Retinal pigment epithelial cell (primary cell): ENCODE measurements around the gene GAK.
"Not testable (repeated sequence)": the region's sequence is repeated elsewhere in the genome, so short reads cannot be mapped to it uniquely, and the experiment has no call there.

Experiments
- DNase-seq: peaks from one replicate; pipeline ENCODE4 v3.0.0-alpha.2; 2010; ENCODE audit warnings: low read depth
- H3K4me3 ChIP-seq: 2 replicates; pipeline ENCODE4 v1.5.1; 2011; ENCODE audit warnings: mild to moderate bottlenecking, low read length, control low read depth, moderate library complexity
- TF ChIP-seq, protein P1 (sequence below): conservative IDR thresholded peaks from 2 replicates; pipeline ENCODE4 v1.5.1; 2011; ENCODE audit warnings: low read depth, low read length, control low read depth, inconsistent platforms

GAK gene

DNA sequence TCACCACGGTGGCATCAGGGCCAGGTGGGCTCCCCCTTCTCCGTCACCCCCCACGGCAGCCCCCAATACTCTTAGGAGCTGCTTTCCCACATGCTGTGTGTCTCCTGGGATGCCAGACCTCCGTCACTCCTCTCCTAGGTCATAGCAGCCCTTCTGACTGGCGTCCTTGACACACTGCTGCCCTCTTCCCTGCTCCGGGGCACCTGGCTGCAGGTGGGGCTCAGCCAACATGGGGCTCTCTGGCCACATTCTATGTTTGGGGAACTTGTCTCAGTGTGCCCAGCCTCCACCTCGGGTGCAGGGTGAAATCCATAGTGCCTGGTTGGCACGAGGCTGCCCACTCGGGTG lies 14.0 kb upstream of the GAK start:
- TF ChIP-seq, protein P1, sequence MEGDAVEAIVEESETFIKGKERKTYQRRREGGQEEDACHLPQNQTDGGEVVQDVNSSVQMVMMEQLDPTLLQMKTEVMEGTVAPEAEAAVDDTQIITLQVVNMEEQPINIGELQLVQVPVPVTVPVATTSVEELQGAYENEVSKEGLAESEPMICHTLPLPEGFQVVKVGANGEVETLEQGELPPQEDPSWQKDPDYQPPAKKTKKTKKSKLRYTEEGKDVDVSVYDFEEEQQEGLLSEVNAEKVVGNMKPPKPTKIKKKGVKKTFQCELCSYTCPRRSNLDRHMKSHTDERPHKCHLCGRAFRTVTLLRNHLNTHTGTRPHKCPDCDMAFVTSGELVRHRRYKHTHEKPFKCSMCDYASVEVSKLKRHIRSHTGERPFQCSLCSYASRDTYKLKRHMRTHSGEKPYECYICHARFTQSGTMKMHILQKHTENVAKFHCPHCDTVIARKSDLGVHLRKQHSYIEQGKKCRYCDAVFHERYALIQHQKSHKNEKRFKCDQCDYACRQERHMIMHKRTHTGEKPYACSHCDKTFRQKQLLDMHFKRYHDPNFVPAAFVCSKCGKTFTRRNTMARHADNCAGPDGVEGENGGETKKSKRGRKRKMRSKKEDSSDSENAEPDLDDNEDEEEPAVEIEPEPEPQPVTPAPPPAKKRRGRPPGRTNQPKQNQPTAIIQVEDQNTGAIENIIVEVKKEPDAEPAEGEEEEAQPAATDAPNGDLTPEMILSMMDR: no peak
- H3K4me3 ChIP-seq: no peak overlapping the region
- DNase-seq: no peak

- H3K4me3 ChIP-seq: no peak overlapping the region
- TF ChIP-seq, protein P1: no peak
- DNase-seq: no peak
Observed at GRCh38 chr4:945274-946102, 13.4 kb upstream of the GAK start.

DNA sequence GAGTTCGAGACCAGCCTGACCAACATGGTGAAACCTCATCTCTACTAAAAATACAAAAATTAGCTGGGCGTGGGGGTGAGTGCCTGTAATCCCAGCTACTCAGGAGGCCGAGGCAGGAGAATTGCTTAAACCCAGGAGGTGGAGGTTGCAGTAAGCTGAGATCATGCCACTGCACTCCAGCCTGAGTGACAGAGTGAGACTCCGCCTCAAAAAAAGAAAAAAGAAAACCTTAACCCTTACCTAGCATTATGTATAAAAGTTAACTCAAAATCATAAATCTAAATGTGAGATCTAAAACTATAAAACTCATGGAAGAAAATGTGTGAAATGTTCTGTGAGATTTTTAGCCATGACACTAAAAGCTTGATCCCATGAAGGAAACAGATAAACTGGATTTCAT lies 7.4 kb upstream of the GAK start:
- not testable (repeated sequence) for DNase-seq, H3K4me3 ChIP-seq

DNA sequence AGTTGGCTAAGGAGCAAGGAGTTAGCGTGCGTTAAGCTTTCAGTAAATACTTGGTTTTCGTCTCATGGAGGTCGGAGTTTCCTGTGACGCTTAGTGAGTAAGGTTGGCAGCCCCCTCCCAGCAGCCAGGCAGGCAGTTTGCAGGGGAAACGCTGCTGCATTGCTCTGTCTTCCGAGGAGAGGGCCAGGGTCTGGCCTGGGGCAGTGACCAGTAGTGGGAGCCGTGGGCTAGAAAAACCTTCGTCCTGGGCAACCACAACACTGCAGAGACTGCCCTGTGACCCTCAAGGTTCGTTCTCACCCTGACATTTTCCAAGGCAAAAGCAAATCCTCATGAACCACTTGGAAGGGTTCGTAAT lies 576 bp upstream of the GAK start:
- H3K4me3 ChIP-seq: peak overlapping the region; percentile 96
- peak; percentile 0 for DNase-seq
- TF ChIP-seq, protein P1: peak; percentile 19

- TF ChIP-seq, protein P1: no peak
- peak; percentile 3 for DNase-seq
Observed at GRCh38 chr4:931194-931959, 739 bp downstream of the GAK start.

DNA sequence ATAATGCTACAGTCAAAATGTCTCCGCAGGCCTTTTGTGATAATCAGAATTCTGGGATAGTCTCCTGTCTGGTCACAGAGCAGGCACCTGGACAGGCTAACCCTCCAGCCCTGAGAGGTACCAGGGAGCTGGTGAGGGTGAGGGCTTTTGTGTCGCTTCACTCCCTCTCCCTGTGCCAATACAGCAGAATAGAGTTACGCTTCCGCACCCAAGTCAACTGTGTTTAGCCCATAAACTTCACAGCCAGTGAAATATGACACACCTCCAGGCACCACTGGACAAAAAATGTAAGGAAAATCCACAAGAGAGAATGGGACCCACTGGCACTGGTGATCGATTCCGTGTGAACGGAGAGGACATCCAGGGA lies 1.3 kb downstream of the GAK start:
- TF ChIP-seq, protein P1: no peak
- no peak for DNase-seq
- peak overlapping the region; percentile 96 for H3K4me3 ChIP-seq

More at GRCh38 chr4:931194-931959, 739 bp downstream of the GAK start:
- peak overlapping the region; percentile 96 for H3K4me3 ChIP-seq

DNA sequence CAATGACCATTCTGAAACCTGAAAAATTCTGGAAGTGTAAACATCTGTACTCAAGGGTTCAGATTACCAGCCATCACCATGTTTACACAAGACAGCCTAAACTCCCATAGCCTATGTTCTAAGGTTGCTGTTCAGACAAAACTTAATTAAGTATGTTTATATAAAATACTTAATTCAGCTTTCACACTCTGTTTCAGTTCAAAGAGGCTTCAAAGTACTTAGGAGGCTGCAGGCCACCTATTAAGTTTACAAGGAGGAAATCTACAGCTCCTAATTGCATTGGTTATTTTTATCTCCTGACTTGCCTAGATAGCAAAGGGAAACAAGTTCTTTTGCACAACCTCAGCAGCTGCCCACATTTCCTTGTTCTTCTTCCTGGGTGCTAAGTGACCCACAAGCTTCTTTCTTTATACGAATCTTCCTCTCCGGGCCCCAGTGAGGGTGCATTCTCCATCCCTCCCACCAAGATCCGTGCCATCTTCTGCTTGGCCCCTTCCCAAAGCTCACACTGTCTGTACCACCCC lies 2.0 kb downstream of the GAK start:
- TF ChIP-seq, protein P1: no peak
- H3K4me3 ChIP-seq: no peak overlapping the region
- DNase-seq: no peak
